PC-3 (cell line): ENCODE results near the gene PDRG1.

Experiments
- CTCF ChIP-seq: fragments of 300-600 bp; sonication (generic); conservative IDR thresholded peaks from 2 replicates; pipeline ENCODE4 v1.5.1; 2017; ENCODE audit warnings: antibody characterized with exemption, low read depth, mild to moderate bottlenecking, low read length
- EZH2 ChIP-seq: fragments of 300-600 bp; sonication (generic); IDR thresholded peaks from one replicate; pipeline ENCODE4 v1.6.1; 2017; ENCODE audit warnings: antibody characterized with exemption, mild to moderate bottlenecking, low read length; ENCODE audit not compliant: unreplicated experiment

GRCh38 chr20:31930779-31931178, 21.1 kb downstream of the PDRG1 start:
- TF ChIP-seq CTCF (no peak), EZH2 (no peak)
